ENCODE data around the gene SGCA. TPM values are rescaled to one million over a fixed set of nuclear protein-coding genes. Genes with fewer than 3 reads are reported as not detected.

The SGCA gene
- total RNA-seq, 1 experiment from 2014 or later, result not detected

DNA sequence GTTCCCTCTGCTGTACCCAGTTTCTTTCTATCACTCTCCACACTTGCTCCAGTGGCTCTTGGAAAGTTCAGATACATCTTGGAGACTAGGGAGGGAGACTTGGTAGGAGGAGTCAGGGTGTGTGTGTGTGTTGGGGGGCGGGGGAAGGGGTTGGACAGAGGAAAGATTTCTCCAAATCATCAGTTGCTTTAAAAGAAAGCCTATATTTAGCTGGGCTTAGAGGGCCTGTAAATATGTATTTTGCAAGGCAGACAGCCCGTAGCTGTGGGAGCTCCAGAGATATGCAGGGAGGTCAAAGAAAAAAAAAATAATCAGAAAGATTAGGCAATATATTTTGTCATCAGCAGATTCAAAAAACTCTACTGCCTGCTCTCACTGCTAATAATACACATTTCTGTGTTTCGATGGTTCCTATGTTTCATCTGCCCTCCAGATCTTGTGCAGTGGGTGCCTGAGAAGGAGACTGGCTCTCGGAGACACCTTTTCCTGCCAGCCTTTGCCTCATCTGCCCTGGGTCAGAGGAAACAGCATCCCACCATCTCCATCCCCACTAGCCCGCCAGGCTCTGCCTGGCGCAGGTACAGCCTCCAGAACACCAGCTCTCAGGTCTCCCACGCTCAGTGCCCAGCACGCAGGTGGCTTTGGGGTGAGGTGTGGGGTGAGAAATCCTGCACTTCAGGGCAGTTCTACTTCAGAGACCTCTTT is 10.5 kb upstream of the SGCA start:
- Mint-ChIP-seq H3K9me3 (ENCODE audit: unreplicated experiment) (no peaks in the 10 kb centered on the region), H3K27ac (ENCODE audit: low read depth, unreplicated experiment) (no peak overlapping the region), H3K36me3 (ENCODE audit: insufficient read depth, unreplicated experiment) (no peaks in the 10 kb centered on the region), H3K4me1 (ENCODE audit: insufficient read depth, unreplicated experiment) (peaks cover 11% of the 10 kb centered on the region), H3K4me3 (ENCODE audit: unreplicated experiment) (no peak overlapping the region), H3K27me3 (ENCODE audit: insufficient read depth, unreplicated experiment) (no peaks in the 10 kb centered on the region)
- peak; percentile 43 for DNase-seq (ENCODE audit: unreplicated experiment)
- ChIA-PET POLR2A (interaction anchor here (1.6 kb wide), 1 partner anchor 15 kb away, joined by 5 read pairs; no protein-coding TSS in a partner anchor), CTCF (interaction anchor here (0.6 to 2.5 kb wide), 10 partner anchors 15 to 457 kb away, joined by 3 to 10 read pairs (median 4); no protein-coding TSS in a partner anchor)
- TF ChIP-seq, protein P1, sequence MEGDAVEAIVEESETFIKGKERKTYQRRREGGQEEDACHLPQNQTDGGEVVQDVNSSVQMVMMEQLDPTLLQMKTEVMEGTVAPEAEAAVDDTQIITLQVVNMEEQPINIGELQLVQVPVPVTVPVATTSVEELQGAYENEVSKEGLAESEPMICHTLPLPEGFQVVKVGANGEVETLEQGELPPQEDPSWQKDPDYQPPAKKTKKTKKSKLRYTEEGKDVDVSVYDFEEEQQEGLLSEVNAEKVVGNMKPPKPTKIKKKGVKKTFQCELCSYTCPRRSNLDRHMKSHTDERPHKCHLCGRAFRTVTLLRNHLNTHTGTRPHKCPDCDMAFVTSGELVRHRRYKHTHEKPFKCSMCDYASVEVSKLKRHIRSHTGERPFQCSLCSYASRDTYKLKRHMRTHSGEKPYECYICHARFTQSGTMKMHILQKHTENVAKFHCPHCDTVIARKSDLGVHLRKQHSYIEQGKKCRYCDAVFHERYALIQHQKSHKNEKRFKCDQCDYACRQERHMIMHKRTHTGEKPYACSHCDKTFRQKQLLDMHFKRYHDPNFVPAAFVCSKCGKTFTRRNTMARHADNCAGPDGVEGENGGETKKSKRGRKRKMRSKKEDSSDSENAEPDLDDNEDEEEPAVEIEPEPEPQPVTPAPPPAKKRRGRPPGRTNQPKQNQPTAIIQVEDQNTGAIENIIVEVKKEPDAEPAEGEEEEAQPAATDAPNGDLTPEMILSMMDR (IDR thresholded peaks at IDR 0.05; ENCODE audit: unreplicated experiment), result no peak
- no TSS peak for BruUV-seq (replicated peaks)
- intact Hi-C loops (cut with micrococcal nuclease), result no loop called here

DNA sequence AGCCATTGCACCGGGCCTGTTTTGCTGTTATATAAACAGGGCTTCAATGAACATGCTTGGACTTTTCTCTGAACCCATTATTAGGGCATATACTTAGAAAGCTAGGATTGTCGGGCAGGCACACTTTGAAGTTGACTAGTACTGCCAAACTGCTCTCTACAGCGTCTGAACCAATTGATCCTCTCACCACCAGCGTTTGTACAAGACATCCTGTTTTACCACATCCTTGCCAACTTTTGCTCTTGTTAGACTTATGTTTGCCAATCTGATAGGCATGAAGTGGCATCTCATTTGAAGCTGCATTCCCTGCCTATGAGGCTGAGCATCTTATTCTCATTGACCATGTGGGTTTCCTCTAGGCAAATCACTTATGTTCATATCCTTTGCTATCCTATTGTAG is 7.9 kb upstream of the SGCA start:
- Mint-ChIP-seq H3K27ac (ENCODE audit: low read depth, unreplicated experiment) (no peak overlapping the region), H3K4me1 (ENCODE audit: insufficient read depth, unreplicated experiment) (peaks cover 22% of the 10 kb centered on the region), H3K9me3 (ENCODE audit: unreplicated experiment) (no peaks in the 10 kb centered on the region), H3K36me3 (ENCODE audit: insufficient read depth, unreplicated experiment) (no peaks in the 10 kb centered on the region), H3K4me3 (ENCODE audit: unreplicated experiment) (no peak overlapping the region), H3K27me3 (ENCODE audit: insufficient read depth, unreplicated experiment) (no peaks in the 10 kb centered on the region)
- no TSS peak for BruUV-seq (replicated peaks)
- ChIA-PET POLR2A (interaction anchor here (1.0 kb wide), 1 partner anchor 20 kb away, joined by 3 read pairs; no protein-coding TSS in a partner anchor), CTCF (interaction anchor here (0.5 to 2.3 kb wide), 3 partner anchors 9 to 35 kb away, joined by 3 to 10 read pairs (median 4); no protein-coding TSS in a partner anchor)
- TF ChIP-seq, protein P1 (IDR thresholded peaks at IDR 0.05; ENCODE audit: unreplicated experiment), result no peak
- intact Hi-C loops (cut with micrococcal nuclease), result no loop called here
- no peak for DNase-seq (ENCODE audit: unreplicated experiment)

DNA sequence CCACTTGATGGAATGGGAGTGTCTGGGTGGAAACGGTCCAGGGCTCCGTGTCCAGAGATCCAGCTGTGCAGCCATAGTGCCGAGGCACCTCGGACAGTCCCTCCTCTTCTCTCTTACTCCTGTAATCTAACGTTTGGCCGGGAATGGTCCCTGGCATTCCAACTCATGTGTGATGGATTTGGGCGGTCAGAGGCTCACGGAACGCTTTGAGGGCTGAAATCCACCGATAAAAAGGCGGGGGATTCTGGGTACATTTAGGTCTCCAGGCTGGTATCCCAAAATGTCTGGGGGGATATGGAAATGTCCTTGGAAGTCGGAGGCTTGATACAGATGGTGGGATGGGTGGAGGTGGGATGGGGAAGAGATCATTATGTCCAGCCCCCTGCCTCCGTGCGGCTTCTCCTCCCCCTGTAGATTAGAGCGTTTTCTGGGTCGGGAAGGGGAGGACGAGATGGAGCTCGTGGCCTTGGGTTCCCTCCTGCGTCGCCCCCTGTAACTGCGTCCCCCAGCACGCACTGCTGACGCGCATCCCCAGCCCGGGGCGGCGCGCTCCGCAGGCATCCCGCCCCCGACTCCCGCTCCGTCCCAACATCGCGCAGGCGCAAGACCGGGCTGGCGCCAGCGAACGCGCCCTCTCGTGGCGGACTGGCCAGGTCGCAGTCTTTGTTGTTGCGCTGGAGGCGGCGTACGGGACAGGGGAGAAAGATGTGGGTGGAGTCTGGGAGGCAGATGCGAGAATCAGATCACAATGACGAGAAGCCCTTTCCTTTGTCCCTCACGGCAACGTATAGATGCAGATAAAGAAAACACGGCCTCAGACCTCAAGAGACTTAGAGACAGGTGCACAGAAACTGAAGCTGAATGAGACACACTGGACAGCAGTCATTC is 4.5 kb upstream of the SGCA start:
- Mint-ChIP-seq H3K4me3 (ENCODE audit: unreplicated experiment) (peak overlapping the region; percentile 71), H3K36me3 (ENCODE audit: insufficient read depth, unreplicated experiment) (no peaks in the 10 kb centered on the region), H3K9me3 (ENCODE audit: unreplicated experiment) (no peaks in the 10 kb centered on the region), H3K27me3 (ENCODE audit: insufficient read depth, unreplicated experiment) (no peaks in the 10 kb centered on the region), H3K4me1 (ENCODE audit: insufficient read depth, unreplicated experiment) (peaks cover 11% of the 10 kb centered on the region), H3K27ac (ENCODE audit: low read depth, unreplicated experiment) (no peak overlapping the region)
- BruUV-seq (replicated peaks), result no TSS peak
- DNase-seq (ENCODE audit: unreplicated experiment), result peak; percentile 89
- ChIA-PET POLR2A (interaction anchor here (0.7 to 2.3 kb wide), 8 partner anchors 9 to 155 kb away, joined by 3 to 11 read pairs (median 4); partner anchors contain the start of gene PPP1R9B), CTCF (interaction anchor here (0.5 to 2.7 kb wide), 44 partner anchors 9 to 1244 kb away, joined by 3 to 36 read pairs (median 4); partner anchors contain the start of genes COL1A1, PDK2 and PPP1R9B)
- intact Hi-C loops (cut with micrococcal nuclease), result loop anchor here (1.0 kb wide), 3 partner anchors 21 to 67 kb away; no protein-coding TSS in a partner anchor
- TF ChIP-seq, protein P1 (IDR thresholded peaks at IDR 0.05; ENCODE audit: unreplicated experiment), result peak; percentile 84
